Stimulated activated CD4-positive, alpha-beta T cell treated with anti-CD3 and anti-CD28 coated beads, Interleukin-2, amount 100 ng/mL, for 48 hours (primary cell): Measurements from ENCODE around the gene MLLT3.

Source experiments
- DNase-seq, 2 donors: peaks; one replicate each; pipeline ENCODE4 v3.0.0-alpha.2; 2020

Gene MLLT3

GRCh38 chr9:20325008-20325407 lies 297.3 kb downstream of the MLLT3 start:
- no peak for DNase-seq

- no peak for DNase-seq
Observed at GRCh38 chr9:20322212-20322611, 300.1 kb downstream of the MLLT3 start.

GRCh38 chr9:20321423-20322082 lies 300.7 kb downstream of the MLLT3 start:
- DNase-seq, result no peak

GRCh38 chr9:20320921-20321320 lies 301.4 kb downstream of the MLLT3 start:
- no peak for DNase-seq

- DNase-seq, result no peak
Observed at GRCh38 chr9:20319641-20320337, 302.5 kb downstream of the MLLT3 start.

GRCh38 chr9:20319241-20319640 lies 303.1 kb downstream of the MLLT3 start:
- no peak for DNase-seq

GRCh38 chr9:20317701-20318100 lies 304.6 kb downstream of the MLLT3 start:
- DNase-seq, result no peak

- DNase-seq, result no peak
Observed at GRCh38 chr9:20316372-20316771, 305.9 kb downstream of the MLLT3 start.

GRCh38 chr9:20315677-20316076 lies 306.6 kb downstream of the MLLT3 start:
- DNase-seq, result no peak

GRCh38 chr9:20314981-20315380 lies 307.3 kb downstream of the MLLT3 start:
- no peak for DNase-seq

- no peak for DNase-seq
Observed at GRCh38 chr9:20313415-20313814, 308.9 kb downstream of the MLLT3 start.

- no peak for DNase-seq
Observed at GRCh38 chr9:20312732-20313131, 309.6 kb downstream of the MLLT3 start.

GRCh38 chr9:20310024-20310423 lies 312.3 kb downstream of the MLLT3 start:
- DNase-seq, result no peak

GRCh38 chr9:20309124-20309523 lies 313.2 kb downstream of the MLLT3 start:
- no peak for DNase-seq

- DNase-seq, result no peak
Observed at GRCh38 chr9:20307621-20308020, 314.7 kb downstream of the MLLT3 start.

GRCh38 chr9:20305452-20305851 lies 316.8 kb downstream of the MLLT3 start:
- no peak for DNase-seq

- DNase-seq, result no peak
Observed at GRCh38 chr9:20303996-20304395, 318.3 kb downstream of the MLLT3 start.

GRCh38 chr9:20303066-20303465 lies 319.2 kb downstream of the MLLT3 start:
- no peak for DNase-seq

- no peak for DNase-seq
Observed at GRCh38 chr9:20302197-20302596, 320.1 kb downstream of the MLLT3 start.

- DNase-seq, result no peak
Observed at GRCh38 chr9:20300430-20301115, 321.7 kb downstream of the MLLT3 start.

GRCh38 chr9:20297646-20298084 lies 324.6 kb downstream of the MLLT3 start:
- DNase-seq, result no peak

GRCh38 chr9:20295555-20295954 lies 326.7 kb downstream of the MLLT3 start:
- DNase-seq, result no peak

GRCh38 chr9:20294046-20294750 lies 328.1 kb downstream of the MLLT3 start:
- DNase-seq, result no peak
